Measurements from ENCODE around the gene PTPRG. TPM values are rescaled to one million over a fixed set of nuclear protein-coding genes. Genes with fewer than 3 reads are reported as not detected.

PTPRG gene
- polyA plus RNA-seq, 1 donor (not counting 4 experiments of a cell fraction or from before 2014, with no cell fraction given), result 12.1 TPM

DNA sequence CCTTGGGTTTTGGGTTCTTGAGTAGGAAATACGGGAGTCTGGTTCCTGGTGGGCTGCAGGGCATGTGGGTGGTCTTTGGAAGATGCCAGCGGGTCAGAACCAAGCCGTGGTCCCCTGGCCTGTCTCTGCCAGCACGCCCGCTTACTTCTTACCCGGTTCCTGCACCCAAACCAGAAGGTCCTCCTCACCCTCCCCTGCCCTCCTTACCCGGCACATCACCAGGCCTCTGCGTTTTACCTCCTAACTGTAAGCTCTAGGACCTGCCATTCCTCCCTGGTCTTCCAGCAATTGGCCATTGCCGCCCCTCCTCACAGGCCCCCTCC lies 628.0 kb downstream of the PTPRG start:
- H3K36me3 ChIP-seq (ENCODE audit: control insufficient read depth in 2 of 2, extremely low read depth in 1 of 2, insufficient read depth in 2 of 2, low read length in 2 of 2), result peaks cover 0 to 5% of the 10 kb centered on the region in 2 experiments
- H3K79me2 ChIP-seq (ENCODE audit: control insufficient read depth, insufficient read depth, low read length), result no peaks in the 10 kb centered on the region
- H3K27ac ChIP-seq (ENCODE audit: control insufficient read depth, insufficient read depth, low read length), result no peak overlapping the region
- dilution Hi-C loops (cut with MboI; ENCODE audit: extremely low pct_ligation_motif_present, low sequenced_read_pairs), result no loop called here
- H4K20me1 ChIP-seq (ENCODE audit: control insufficient read depth, extremely low read depth, insufficient read depth, low read length), result no peaks in the 10 kb centered on the region
- no peak overlapping the region for H2AFZ ChIP-seq (ENCODE audit: control insufficient read depth, low read length)
- H3K4me3 ChIP-seq (ENCODE audit: control insufficient read depth in 2 of 3, extremely low read depth in 1 of 3, insufficient read depth in 2 of 3, low read depth in 1 of 3, low read length in 3 of 3), result no peak overlapping the region
- no peak overlapping the region for H3K9ac ChIP-seq (ENCODE audit: control insufficient read depth, extremely low read depth, insufficient read depth, low read length)
- DNase-seq (ENCODE audit: low read depth, low spot score), result no peak
- H3K4me2 ChIP-seq (ENCODE audit: control insufficient read depth, extremely low read depth, insufficient read depth, low read depth, low read length), result no peak overlapping the region
- H3K9me3 ChIP-seq (ENCODE audit: control insufficient read depth, low read depth, low read length), result no peaks in the 10 kb centered on the region
- no peaks in the 10 kb centered on the region for H3K4me1 ChIP-seq (ENCODE audit: control insufficient read depth, extremely low read depth, insufficient read depth, low read length)
- no peak for TF ChIP-seq EZH2 (IDR thresholded peaks at IDR 0.05; ENCODE audit: low read length)
- TF ChIP-seq, protein P1, sequence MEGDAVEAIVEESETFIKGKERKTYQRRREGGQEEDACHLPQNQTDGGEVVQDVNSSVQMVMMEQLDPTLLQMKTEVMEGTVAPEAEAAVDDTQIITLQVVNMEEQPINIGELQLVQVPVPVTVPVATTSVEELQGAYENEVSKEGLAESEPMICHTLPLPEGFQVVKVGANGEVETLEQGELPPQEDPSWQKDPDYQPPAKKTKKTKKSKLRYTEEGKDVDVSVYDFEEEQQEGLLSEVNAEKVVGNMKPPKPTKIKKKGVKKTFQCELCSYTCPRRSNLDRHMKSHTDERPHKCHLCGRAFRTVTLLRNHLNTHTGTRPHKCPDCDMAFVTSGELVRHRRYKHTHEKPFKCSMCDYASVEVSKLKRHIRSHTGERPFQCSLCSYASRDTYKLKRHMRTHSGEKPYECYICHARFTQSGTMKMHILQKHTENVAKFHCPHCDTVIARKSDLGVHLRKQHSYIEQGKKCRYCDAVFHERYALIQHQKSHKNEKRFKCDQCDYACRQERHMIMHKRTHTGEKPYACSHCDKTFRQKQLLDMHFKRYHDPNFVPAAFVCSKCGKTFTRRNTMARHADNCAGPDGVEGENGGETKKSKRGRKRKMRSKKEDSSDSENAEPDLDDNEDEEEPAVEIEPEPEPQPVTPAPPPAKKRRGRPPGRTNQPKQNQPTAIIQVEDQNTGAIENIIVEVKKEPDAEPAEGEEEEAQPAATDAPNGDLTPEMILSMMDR (optimal IDR thresholded peaks at IDR 0.05 in 1 of 3, IDR thresholded peaks at IDR 0.05 in 1 of 3, conservative IDR thresholded peaks at IDR 0.05 in 1 of 3; ENCODE audit: extremely low read depth in 1 of 3, insufficient read depth in 2 of 3, low read length in 3 of 3), result no peak
- FAIRE-seq, result no peak
- H3K27me3 ChIP-seq (ENCODE audit: control insufficient read depth, extremely low read depth, insufficient read depth, low read length), result no peaks in the 10 kb centered on the region
- no peaks in the 10 kb centered on the region for H3K9me1 ChIP-seq (ENCODE audit: control insufficient read depth, extremely low read depth, insufficient read depth, low read length)

DNA sequence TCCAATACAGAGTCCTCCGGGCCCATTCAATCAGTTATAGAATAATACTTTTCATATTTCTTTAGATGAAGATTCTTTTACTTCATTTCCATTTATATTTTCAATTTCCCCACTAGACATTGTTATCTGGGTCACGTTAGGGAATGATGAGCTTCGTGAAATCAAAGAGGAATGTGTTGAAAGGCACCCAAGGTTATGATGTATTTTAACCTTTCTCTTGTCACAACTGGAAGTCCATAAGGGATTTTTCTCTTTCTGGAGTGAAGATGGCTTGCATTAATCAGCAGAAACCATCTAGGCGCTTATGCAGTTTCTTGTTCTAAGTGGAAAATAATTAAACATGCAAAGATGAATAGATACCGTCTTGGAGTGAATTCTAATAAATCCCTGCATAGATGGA lies 631.5 kb downstream of the PTPRG start:
- Histone ChIP-seq H3K4me2 (ENCODE audit: control insufficient read depth, extremely low read depth, insufficient read depth, low read depth, low read length) (no peak overlapping the region), H3K4me1 (ENCODE audit: control insufficient read depth, extremely low read depth, insufficient read depth, low read length) (no peaks in the 10 kb centered on the region), H3K9me3 (ENCODE audit: control insufficient read depth, low read depth, low read length) (no peaks in the 10 kb centered on the region), H2AFZ (ENCODE audit: control insufficient read depth, low read length) (no peak overlapping the region), H4K20me1 (ENCODE audit: control insufficient read depth, extremely low read depth, insufficient read depth, low read length) (no peaks in the 10 kb centered on the region), H3K36me3 (ENCODE audit: control insufficient read depth in 2 of 2, extremely low read depth in 1 of 2, insufficient read depth in 2 of 2, low read length in 2 of 2) (peaks cover 0 to 7% of the 10 kb centered on the region in 2 experiments), H3K9me1 (ENCODE audit: control insufficient read depth, extremely low read depth, insufficient read depth, low read length) (no peaks in the 10 kb centered on the region), H3K4me3 (ENCODE audit: control insufficient read depth in 2 of 3, extremely low read depth in 1 of 3, insufficient read depth in 2 of 3, low read depth in 1 of 3, low read length in 3 of 3) (no peak overlapping the region), H3K79me2 (ENCODE audit: control insufficient read depth, insufficient read depth, low read length) (no peaks in the 10 kb centered on the region), H3K27ac (ENCODE audit: control insufficient read depth, insufficient read depth, low read length) (no peak overlapping the region), H3K9ac (ENCODE audit: control insufficient read depth, extremely low read depth, insufficient read depth, low read length) (no peak overlapping the region), H3K27me3 (ENCODE audit: control insufficient read depth, extremely low read depth, insufficient read depth, low read length) (no peaks in the 10 kb centered on the region)
- TF ChIP-seq, protein P1 (optimal IDR thresholded peaks at IDR 0.05 in 1 of 3, IDR thresholded peaks at IDR 0.05 in 1 of 3, conservative IDR thresholded peaks at IDR 0.05 in 1 of 3; ENCODE audit: extremely low read depth in 1 of 3, insufficient read depth in 2 of 3, low read length in 3 of 3), result no peak
- no peak for TF ChIP-seq EZH2 (IDR thresholded peaks at IDR 0.05; ENCODE audit: low read length)
- no peak for DNase-seq (ENCODE audit: low read depth, low spot score)
- FAIRE-seq, result no peak
- dilution Hi-C loops (cut with MboI; ENCODE audit: extremely low pct_ligation_motif_present, low sequenced_read_pairs), result no loop called here

All from keratinocyte (primary cell).